Measurements from ENCODE around the gene MTUS2. TPM values are rescaled to one million over a fixed set of nuclear protein-coding genes. Genes with fewer than 3 reads are reported as not detected.

MTUS2 gene
- polyA plus RNA-seq, 1 donor from 2014 or later, result 0.06 TPM

DNA sequence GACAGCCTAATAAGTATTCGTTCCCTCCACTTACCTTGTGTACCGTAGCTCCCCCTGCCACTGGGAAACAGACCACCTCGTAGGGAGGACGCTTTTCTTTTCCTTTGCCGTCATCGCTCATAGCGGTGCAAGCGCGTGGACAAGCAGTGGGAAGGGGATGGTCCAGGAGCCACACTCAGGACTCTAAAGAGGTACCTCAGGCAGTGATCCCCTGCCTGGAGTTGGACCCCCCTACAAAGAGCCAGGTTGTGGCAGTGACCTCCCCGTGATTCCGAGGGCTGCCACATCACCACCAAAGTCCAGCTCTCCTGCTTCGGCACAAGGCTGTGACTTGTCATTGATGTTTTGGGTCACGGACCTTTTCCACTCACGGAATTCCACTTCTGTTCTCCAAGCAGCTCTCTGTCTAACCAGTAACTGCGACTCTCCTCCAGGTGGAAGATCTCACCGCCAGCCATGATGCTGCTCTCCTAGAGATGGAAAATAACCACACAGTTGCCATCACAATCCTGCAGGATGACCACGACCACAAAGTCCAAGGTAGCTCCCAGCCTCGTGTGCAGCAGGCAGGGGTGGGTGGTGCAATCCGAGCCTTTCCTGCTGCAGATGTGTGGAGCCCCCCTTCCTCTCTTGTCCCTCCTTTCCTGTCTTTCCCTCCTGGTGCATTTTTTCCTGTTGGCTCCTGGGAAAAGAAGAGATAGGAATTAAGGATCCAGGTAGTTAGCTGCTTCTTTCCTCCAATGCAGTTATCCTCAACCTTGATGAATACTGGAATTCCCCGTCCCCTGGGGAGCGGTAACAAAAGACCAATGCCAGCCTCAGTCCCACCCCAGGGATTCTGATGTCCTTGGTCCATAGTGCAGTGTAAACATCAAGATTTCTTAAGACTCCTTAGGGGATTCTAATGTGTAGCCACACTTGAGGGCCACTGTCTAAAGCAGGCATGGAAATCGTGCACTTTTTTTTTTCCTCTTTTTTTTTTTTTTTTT lies 667.6 kb downstream of the MTUS2 start:
- Mint-ChIP-seq H3K4me3 (no peak overlapping the region), H3K9me3 (no peaks in the 10 kb centered on the region), H3K27ac (no peak overlapping the region), H3K4me1 (peaks cover 8 to 16% (median 11%) of the 10 kb centered on the region in 3 donors), H3K36me3 (no peaks in the 10 kb centered on the region), H3K27me3 (peaks cover 18% of the 10 kb centered on the region)

DNA sequence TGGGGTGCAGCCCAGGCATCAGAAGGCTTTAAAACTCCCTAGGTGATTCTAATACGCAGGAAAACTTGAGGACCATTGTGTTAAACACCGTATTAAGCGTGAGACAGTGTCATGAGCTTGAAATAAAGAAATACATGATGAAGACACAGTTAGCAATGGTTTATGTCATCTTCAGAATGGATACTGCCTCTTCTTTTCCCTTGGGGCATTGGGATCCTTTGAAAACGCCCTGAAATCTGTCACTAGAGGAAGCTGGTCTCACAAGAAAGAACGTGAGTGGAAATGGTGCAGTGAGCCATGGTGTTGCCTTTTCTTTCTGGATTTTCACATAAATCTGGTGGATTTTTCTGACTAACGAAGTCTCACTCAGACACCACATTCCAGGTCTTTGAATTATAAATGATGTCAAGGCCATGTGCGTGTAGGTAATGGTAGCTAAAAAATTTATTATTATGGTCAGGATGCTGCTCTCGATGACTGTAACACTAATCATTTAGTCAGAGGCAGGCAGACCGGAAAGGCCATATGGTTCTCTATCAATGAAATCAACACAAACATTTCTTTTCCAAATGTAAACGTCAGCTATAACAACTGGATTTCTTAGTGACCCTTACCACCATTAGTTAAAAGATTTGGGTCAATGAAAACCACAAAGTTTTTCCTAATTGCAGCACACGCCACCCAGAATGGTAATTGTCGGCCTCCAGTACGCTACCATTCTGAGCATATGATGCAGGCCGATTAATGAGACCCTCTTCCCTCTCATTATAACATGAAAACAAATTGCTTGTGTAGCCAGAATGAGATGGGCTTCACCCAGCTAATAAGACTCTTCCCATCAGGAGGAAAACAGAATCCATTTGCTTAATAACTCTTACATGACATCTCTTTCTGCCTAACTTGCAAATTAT lies 669.8 kb downstream of the MTUS2 start:
- Mint-ChIP-seq H3K27me3 (peaks cover 12% of the 10 kb centered on the region), H3K9me3 (no peaks in the 10 kb centered on the region), H3K27ac (no peak overlapping the region), H3K4me3 (no peak overlapping the region), H3K36me3 (no peaks in the 10 kb centered on the region), H3K4me1 (peaks cover 5 to 12% (median 5%) of the 10 kb centered on the region in 3 donors)

DNA sequence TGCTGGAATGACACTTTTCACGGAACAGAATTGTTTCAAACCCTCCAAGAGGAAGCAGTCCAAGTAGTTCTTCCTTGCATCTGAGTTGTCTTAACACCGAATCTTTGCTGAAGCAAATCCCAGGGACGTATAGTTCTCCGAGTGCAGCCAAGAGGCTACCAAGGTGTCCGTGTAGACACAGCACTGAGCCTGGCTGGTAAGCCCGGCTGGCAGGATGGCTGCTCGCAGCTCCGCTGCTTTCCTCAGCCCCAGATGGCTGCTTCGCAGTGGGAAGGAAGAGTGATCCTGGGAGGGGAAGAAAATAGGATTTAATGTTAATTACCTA lies 670.4 kb downstream of the MTUS2 start:
- Mint-ChIP-seq H3K4me3 (no peak overlapping the region), H3K9me3 (no peaks in the 10 kb centered on the region), H3K27me3 (peaks cover 11% of the 10 kb centered on the region), H3K27ac (no peak overlapping the region), H3K4me1 (peaks cover 9 to 12% (median 10%) of the 10 kb centered on the region in 3 donors), H3K36me3 (no peaks in the 10 kb centered on the region)

DNA sequence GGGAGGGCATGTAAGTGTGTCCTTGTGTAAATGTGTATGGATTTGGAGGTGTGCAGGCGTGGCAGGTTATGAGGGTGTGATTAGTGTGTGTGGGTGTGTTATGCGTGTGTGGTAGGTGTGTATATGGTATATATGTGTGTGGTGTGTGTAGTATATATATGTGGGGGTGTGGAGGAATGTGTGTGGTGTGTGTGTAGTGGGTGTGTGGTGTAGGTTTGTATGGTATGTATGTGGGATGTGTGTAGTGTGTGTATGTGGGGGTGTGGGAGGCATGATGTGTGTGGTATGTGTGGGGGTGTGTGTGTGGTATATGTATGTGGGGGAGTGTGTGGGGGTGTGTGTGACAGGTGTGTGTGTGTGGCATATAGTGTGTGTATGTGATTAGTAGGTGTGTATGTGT lies 671.1 kb downstream of the MTUS2 start:
- no peaks in the 10 kb centered on the region for H3K9me3 Mint-ChIP-seq
- peaks cover 11 to 19% (median 17%) of the 10 kb centered on the region in 3 donors for H3K4me1 Mint-ChIP-seq
- peaks cover 9% of the 10 kb centered on the region for H3K27me3 Mint-ChIP-seq
- H3K4me3 Mint-ChIP-seq, result no peak overlapping the region
- no peak overlapping the region for H3K27ac Mint-ChIP-seq
- no peaks in the 10 kb centered on the region for H3K36me3 Mint-ChIP-seq

DNA sequence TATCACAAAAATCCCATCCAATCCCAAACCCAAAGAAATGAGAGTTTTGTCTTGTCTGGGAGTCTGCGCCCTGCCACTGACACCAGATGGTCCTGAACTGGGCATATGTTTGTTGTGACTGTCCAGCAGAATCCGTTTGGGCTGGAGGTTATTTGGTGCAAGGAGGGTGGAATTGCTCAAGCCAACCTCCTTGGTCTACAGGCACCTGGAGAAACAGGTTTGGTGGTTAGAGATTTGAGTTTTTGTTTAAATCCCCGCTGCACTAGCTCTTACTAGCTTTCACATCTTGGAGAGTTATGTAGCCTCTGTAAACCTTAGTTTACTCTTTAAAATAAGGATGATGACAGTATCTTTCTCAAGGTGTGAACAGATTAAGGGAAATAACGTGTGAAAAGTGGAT lies 673.7 kb downstream of the MTUS2 start:
- Mint-ChIP-seq H3K4me3 (no peak overlapping the region), H3K27ac (peak overlapping the region in 1 of 3 donors; percentile 61), H3K9me3 (no peaks in the 10 kb centered on the region), H3K4me1 (peaks cover 17 to 27% (median 23%) of the 10 kb centered on the region in 3 donors), H3K36me3 (no peaks in the 10 kb centered on the region), H3K27me3 (peaks cover 3% of the 10 kb centered on the region)

DNA sequence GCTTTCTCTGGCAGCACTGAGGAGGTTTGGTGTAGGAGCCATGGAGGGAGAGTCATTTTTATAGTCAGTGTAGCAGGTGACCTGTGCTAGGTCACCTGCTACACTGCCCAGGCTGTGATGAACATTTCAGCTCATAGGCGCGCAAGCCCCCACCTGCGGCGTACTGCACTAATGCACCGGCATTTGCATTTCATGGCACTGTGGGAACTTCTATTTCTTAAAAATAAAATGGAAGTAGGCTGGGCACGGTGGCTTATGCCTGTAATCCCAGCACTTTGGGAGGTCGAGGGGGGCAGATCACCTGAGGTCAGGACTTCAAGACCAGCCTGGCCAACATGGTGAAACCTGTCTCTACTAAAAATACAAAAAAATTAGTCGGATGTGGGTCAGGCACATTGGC lies 674.4 kb downstream of the MTUS2 start:
- H3K4me1 Mint-ChIP-seq, result peaks cover 17 to 27% (median 23%) of the 10 kb centered on the region in 3 donors
- H3K4me3 Mint-ChIP-seq, result peak overlapping the region in 2 of 4 donors; percentile 19 to 76
- peak overlapping the region in 1 of 3 donors; percentile 61 for H3K27ac Mint-ChIP-seq
- H3K36me3 Mint-ChIP-seq, result no peaks in the 10 kb centered on the region
- H3K9me3 Mint-ChIP-seq, result no peaks in the 10 kb centered on the region
- H3K27me3 Mint-ChIP-seq, result no peaks in the 10 kb centered on the region

DNA sequence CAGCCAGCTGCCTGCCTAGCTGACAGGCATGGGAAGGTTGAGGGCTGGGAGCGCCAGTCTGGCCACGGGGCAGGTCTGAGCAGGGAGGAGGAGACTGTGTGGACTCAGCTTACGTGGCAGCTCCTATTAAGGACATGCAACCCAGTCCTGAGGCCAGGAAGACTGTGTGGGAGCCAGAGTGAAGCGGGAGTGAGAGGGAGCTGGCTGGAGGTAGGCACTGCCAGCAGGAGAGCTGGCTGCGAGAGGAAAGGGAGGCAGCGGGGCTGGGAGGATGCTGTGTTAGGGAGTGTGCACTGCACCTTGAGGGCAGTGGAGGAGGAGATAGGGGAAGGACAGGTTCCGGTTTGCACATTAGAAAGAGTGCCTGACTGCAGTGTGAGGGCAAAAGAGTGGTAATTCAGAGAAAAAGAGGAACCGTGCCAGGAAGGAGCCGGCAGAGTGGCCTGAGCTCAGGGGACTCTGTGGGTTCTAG lies 676.1 kb downstream of the MTUS2 start:
- peak overlapping the region; percentile 0 to 6 (median 6) for H3K27ac Mint-ChIP-seq
- peak overlapping the region; percentile 2 to 84 (median 70) for H3K4me3 Mint-ChIP-seq
- H3K9me3 Mint-ChIP-seq, result no peaks in the 10 kb centered on the region
- H3K36me3 Mint-ChIP-seq, result no peaks in the 10 kb centered on the region
- peaks cover 2% of the 10 kb centered on the region for H3K27me3 Mint-ChIP-seq
- H3K4me1 Mint-ChIP-seq, result peaks cover 17 to 27% (median 23%) of the 10 kb centered on the region in 3 donors

DNA sequence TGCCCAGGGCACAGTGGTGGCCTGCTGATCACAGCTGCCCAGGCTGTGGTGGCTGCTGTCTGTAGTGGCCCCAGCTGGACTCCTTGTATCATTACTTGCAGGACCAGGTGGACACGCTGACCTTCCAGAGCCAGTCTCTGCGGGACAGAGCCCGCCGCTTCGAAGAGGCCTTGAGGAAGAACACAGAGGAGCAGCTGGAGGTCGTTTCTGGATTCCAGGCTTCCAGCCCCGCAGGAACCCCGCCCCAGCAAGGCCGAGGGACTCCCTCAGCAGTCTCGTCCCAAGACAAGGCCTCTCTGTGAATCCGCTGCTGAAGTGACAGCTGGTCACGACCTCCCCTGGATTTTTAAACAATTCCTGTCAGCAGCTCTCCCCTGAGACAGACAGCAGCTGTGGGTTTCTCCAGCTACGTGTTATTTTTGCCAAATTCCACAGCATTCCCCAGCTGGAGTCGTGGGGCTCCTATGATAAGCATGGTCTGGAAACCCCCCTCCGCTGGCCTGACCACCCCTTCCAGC lies 677.1 kb downstream of the MTUS2 start:
- Mint-ChIP-seq H3K4me1 (peaks cover 17 to 27% (median 24%) of the 10 kb centered on the region in 3 donors), H3K9me3 (no peaks in the 10 kb centered on the region), H3K36me3 (no peaks in the 10 kb centered on the region), H3K27ac (no peak overlapping the region), H3K27me3 (peaks cover 2% of the 10 kb centered on the region), H3K4me3 (peak overlapping the region in 1 of 4 donors; percentile 66)

DNA sequence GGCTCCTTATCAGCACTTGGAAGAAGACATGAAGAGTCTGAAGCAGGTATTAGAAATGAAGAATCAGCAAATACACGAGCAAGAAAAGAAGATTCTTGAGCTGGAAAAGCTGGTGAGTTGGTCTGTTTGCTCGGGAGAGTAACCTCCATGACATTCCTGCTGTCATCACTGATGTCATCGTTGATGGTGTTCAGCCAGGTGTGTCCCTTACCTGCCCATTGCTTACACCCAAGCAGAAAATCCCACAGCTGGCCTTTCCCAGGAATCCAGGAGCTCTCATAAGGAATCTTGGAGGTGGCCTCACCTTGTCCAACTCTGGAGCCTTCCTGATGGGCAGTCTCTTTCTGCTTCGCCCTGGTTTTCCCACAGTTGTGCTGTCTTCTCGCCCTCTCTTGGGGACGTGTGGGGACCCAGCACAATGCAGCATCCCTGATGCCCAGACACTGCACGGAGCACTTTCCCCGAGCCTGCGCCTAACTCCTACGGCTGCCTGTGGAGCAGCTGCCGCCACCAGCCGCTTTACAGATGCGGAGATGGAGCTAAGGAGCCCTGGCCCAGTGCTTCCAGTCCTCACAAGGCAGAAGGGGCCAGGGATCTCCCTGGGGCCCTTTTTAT lies 678.4 kb downstream of the MTUS2 start:
- H3K27me3 Mint-ChIP-seq, result peaks cover 6% of the 10 kb centered on the region
- H3K9me3 Mint-ChIP-seq, result no peaks in the 10 kb centered on the region
- no peak overlapping the region for H3K4me3 Mint-ChIP-seq
- peaks cover 17 to 26% (median 24%) of the 10 kb centered on the region in 3 donors for H3K4me1 Mint-ChIP-seq
- H3K36me3 Mint-ChIP-seq, result no peaks in the 10 kb centered on the region
- no peak overlapping the region for H3K27ac Mint-ChIP-seq

DNA sequence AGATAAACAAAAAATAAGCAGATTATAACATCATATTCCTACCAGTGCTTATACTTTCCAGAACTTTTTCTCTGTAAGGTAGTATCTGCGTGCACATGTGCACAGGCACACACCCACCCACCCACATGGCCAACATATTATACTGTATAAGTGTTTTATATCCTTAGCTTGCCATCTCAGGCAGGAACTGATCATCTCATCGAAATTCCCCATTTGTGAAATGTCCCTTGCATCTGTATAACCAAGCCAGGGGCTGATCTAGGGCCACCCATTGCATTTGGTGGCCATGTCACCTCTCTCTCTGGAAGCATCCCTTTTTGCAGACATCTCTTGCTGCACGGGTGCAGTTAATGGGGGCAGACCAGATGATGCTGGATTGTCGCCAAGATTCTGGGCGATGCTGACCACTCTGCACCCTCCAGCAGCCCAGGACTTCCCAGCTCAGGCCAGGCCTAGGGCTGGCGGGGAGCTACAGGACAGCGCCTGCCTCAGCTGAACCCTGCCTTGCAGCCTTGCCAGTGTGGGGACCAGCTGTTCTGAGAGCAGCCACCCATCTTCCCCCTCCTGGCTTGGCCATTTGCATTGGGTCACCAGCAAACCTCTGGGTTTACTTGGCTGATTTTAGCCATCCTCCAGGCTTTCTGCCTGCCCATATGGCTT lies 679.5 kb downstream of the MTUS2 start:
- peak overlapping the region in 1 of 4 donors; percentile 27 for H3K4me3 Mint-ChIP-seq
- peaks cover 6% of the 10 kb centered on the region for H3K27me3 Mint-ChIP-seq
- H3K4me1 Mint-ChIP-seq, result peaks cover 11 to 19% (median 17%) of the 10 kb centered on the region in 3 donors
- H3K36me3 Mint-ChIP-seq, result no peaks in the 10 kb centered on the region
- no peak overlapping the region for H3K27ac Mint-ChIP-seq
- no peaks in the 10 kb centered on the region for H3K9me3 Mint-ChIP-seq

DNA sequence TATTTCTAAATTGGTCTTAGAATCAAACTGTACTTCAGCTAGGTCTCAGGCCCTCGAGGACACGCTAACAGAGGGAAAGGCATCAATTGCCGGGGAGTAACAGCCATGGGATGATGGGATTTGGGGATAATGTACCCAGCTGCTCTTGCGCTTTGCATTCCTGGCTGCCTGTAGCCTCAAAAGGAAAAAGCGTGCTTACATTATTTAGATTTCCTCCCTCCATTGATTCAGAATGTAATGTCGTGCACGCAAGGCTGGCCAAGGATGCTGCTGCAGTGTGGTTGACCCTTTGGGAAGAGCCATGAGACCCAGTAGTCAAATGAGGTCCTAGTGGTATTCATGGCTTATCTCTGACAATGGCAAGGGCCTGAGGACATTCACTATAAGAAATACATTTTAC lies 680.2 kb downstream of the MTUS2 start:
- Mint-ChIP-seq H3K36me3 (no peaks in the 10 kb centered on the region), H3K9me3 (no peaks in the 10 kb centered on the region), H3K27me3 (peaks cover 11% of the 10 kb centered on the region), H3K4me3 (no peak overlapping the region), H3K4me1 (peaks cover 9 to 16% (median 16%) of the 10 kb centered on the region in 3 donors), H3K27ac (no peak overlapping the region)

DNA sequence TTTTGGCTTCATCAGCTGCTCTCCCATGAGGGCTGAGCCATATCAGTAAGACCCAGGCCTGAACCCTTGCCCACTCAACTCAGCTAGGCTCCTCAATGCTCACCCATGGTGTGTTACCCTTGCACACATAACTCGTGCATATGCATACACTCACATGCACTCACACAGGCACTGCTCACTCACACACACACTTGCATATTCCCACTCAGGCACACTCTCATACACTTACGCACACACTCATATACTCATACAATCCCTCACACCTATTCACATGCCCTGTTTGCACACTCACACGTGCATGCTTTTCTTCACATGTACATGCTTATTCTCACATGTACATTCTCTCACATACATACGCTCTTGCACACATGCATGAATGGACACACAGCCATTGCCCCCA lies 681.5 kb downstream of the MTUS2 start:
- Mint-ChIP-seq H3K36me3 (no peaks in the 10 kb centered on the region), H3K27me3 (peaks cover 13% of the 10 kb centered on the region), H3K4me3 (no peak overlapping the region), H3K4me1 (peaks cover under 1 to 4% (median 3%) of the 10 kb centered on the region in 3 donors), H3K9me3 (no peaks in the 10 kb centered on the region), H3K27ac (no peak overlapping the region)

DNA sequence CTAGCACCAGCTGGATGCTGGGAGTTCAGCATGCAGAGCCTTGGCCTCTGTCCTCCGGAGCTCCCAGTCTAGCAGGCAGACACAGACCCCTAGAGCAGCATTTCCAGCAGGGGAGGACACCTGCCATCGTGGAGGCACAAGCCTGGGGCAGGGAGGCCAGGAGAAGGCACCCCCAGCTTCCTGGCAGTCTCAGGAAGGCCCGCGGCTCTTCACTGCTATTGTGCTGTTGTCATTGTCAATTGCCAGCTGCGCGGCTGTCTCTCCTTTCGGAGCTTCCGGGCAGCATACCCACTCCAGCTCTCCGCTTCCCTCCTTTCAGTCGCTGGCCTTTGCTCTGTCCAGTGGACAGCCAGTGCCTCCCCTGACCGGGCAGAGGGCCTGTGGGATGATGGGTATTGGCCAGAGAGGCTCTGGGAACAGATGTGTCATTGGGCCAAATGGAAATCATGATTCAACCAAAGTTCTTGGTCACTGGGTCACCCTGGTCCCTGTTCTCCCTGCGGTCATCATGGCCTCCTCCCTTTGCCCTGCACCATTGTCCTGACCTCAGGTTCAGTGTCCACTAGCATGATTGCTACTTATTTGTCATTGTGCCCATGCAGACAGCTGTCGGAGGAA lies 682.4 kb downstream of the MTUS2 start:
- H3K27ac Mint-ChIP-seq, result no peak overlapping the region
- H3K36me3 Mint-ChIP-seq, result no peaks in the 10 kb centered on the region
- H3K9me3 Mint-ChIP-seq, result no peaks in the 10 kb centered on the region
- peaks cover 0 to 2% (median 0%) of the 10 kb centered on the region in 3 donors for H3K4me1 Mint-ChIP-seq
- peaks cover 13% of the 10 kb centered on the region for H3K27me3 Mint-ChIP-seq
- H3K4me3 Mint-ChIP-seq, result no peak overlapping the region

Measured in IgD-negative memory B cell (primary cell).